Suprapubic skin (tissue), 2 donors: ENCODE results near the gene CACNA2D1.

ENCODE experiments used
- EP300 ChIP-seq: sonication (generic); formaldehyde crosslinking; IDR thresholded peaks from one replicate; pipeline ENCODE4 v1.6.1; 2017; ENCODE audit warnings: antibody characterized with exemption
- POLR2A ChIP-seq, 2 donors: fragments of 450-650 bp; IDR thresholded peaks; one replicate each; pipeline ENCODE4 v1.6.1; 2017; ENCODE audit warnings: antibody characterized with exemption in 2 of 2, mild to moderate bottlenecking in 2 of 2, moderate library complexity in 2 of 2

DNA sequence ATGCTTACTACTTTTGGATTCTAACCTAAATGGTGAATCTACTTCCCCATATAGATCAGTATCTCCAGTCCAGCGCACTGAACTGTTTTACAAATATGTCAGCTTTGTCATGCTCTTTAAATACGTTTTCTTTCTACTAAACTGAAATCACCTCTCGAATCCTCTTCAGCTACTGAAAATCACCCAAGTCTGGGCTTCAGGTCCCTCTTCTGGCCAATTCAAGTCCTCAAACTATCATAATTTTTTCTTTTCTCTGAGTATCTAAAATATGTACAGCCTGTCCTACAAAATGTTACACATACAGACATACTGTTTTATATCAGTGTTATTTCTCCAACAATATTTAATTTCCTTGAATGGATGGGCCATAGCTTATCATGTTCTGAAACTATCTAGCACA lies 84.2 kb downstream of the CACNA2D1 start:
- TF ChIP-seq EP300 (no peak), POLR2A (IDR thresholded peaks at IDR 0.05) (no peak)
